ENCODE results near the gene UBE2V1. TPM values are rescaled to one million over a fixed set of nuclear protein-coding genes. Genes with fewer than 3 reads are reported as not detected.

UBE2V1 gene
- total and polyA plus RNA-seq, 10 of the 15 experiments (the other 5 are each of a cell fraction or from before 2014, with no cell fraction given) = 51.8 to 219 (median 141) TPM

DNA sequence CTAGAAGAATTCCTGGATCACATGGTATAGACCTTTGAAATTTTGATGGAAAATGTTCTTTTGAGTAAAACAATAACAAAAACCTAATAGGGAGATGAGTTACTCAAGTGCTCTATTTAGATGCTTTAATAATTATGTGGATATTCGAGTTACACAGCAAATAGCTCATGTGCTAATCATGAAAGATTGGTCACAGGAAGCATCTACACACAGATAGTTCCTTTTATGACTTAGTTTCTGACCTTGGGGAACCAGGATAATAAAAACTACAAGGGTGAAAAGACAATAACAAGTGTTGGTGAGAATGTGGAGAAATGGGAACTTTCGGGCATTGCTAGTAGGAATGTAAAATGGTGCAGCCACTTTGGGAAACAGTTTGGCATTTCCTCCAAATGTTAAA, 19.7 kb downstream of the UBE2V1 start:
- no peak for DNase-seq (ENCODE audit: low read depth, low spot score)
- Histone ChIP-seq H3K9ac (ENCODE audit: control insufficient read depth, insufficient read depth, low read length) (no peak overlapping the region), H3K27ac (ENCODE audit: control insufficient read depth, insufficient read depth) (no peak overlapping the region), H3K9me3 (replicated peaks; ENCODE audit: control insufficient read depth, insufficient read depth, low read length) (no peaks in the 10 kb centered on the region), H3K4me2 (ENCODE audit: control insufficient read depth, insufficient read depth) (no peak overlapping the region), H3K4me1 (ENCODE audit: control insufficient read depth, insufficient read depth, low read length) (no peaks in the 10 kb centered on the region), H3K27me3 (replicated peaks in 1 of 2; ENCODE audit: control insufficient read depth in 2 of 2, insufficient read depth in 2 of 2, low read length in 1 of 2) (no peaks in the 10 kb centered on the region), H3K4me3 (no peak overlapping the region), H4K20me1 (ENCODE audit: control insufficient read depth, insufficient read depth) (peaks cover 4% of the 10 kb centered on the region; the same call in 1 of the 2 replicates), H3K79me2 (ENCODE audit: control insufficient read depth, insufficient read depth, low read length) (peaks cover 17% of the 10 kb centered on the region), H3K36me3 (ENCODE audit: control insufficient read depth in 2 of 2, insufficient read depth in 2 of 2, low read length in 1 of 2) (peaks cover 7 to 43% of the 10 kb centered on the region in 2 experiments), H2AFZ (ENCODE audit: control insufficient read depth, low read depth, low read length) (no peak overlapping the region)
- SMC1A ChIA-PET (ENCODE audit: uncharacterized antibody, unreplicated experiment) = interaction anchor here (0.7 to 1.3 kb wide), 2 partner anchors 108 to 572 kb away, joined by 3 read pairs; no protein-coding TSS in a partner anchor
- TF ChIP-seq SUZ12 (IDR thresholded peaks at IDR 0.05; ENCODE audit: unreplicated experiment) = no peak
- TF ChIP-seq HCFC1 (IDR thresholded peaks at IDR 0.05; ENCODE audit: low read length) = no peak
- TF ChIP-seq, protein P1, sequence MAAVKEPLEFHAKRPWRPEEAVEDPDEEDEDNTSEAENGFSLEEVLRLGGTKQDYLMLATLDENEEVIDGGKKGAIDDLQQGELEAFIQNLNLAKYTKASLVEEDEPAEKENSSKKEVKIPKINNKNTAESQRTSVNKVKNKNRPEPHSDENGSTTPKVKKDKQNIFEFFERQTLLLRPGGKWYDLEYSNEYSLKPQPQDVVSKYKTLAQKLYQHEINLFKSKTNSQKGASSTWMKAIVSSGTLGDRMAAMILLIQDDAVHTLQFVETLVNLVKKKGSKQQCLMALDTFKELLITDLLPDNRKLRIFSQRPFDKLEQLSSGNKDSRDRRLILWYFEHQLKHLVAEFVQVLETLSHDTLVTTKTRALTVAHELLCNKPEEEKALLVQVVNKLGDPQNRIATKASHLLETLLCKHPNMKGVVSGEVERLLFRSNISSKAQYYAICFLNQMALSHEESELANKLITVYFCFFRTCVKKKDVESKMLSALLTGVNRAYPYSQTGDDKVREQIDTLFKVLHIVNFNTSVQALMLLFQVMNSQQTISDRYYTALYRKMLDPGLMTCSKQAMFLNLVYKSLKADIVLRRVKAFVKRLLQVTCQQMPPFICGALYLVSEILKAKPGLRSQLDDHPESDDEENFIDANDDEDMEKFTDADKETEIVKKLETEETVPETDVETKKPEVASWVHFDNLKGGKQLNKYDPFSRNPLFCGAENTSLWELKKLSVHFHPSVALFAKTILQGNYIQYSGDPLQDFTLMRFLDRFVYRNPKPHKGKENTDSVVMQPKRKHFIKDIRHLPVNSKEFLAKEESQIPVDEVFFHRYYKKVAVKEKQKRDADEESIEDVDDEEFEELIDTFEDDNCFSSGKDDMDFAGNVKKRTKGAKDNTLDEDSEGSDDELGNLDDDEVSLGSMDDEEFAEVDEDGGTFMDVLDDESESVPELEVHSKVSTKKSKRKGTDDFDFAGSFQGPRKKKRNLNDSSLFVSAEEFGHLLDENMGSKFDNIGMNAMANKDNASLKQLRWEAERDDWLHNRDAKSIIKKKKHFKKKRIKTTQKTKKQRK (IDR thresholded peaks at IDR 0.05; ENCODE audit: low read depth, low read length) = no peak
- no peak for TF ChIP-seq SRF (IDR thresholded peaks at IDR 0.05; ENCODE audit: low read depth in 2 of 2, low read length in 2 of 2)
- TF ChIP-seq POU2F2 (IDR thresholded peaks at IDR 0.05; ENCODE audit: borderline replicate concordance, low read depth, low read length) = no peak
- BruUV-seq (replicated peaks) = no TSS peak
- 96% methylated on average over 2 of the region's 2 CpGs for WGBS (ENCODE audit: insufficient coverage, insufficient replicate concordance, low lambda C conversion rate, missing lambda C conversion rate)
- in situ Hi-C loops (cut with MboI) (no loop called here), intact Hi-C loops (cut with micrococcal nuclease; ENCODE audit: unreplicated experiment) (no loop called here)
- ATAC-seq = no peak
- no peak for FAIRE-seq
- CTCF ChIA-PET = interaction anchor here (1.2 to 1.4 kb wide), 2 partner anchors 10 to 76 kb away, joined by 3 to 5 read pairs; no protein-coding TSS in a partner anchor
- RAD21 ChIA-PET (ENCODE audit: unreplicated experiment) = interaction anchor here (1.0 to 1.3 kb wide), 3 partner anchors 9 to 22 kb away, joined by 3 to 5 read pairs (median 4); no protein-coding TSS in a partner anchor
- POLR2A ChIA-PET = interaction anchor here (0.5 kb wide), 1 partner anchor 16 kb away, joined by 3 read pairs; no protein-coding TSS in a partner anchor

Measured in GM12878 (cell line).